NCI-H1105 treated with DMSO at 0.1 percent for 48 hours (cell line): Measurements from ENCODE around the gene LEPR.

Experiments
- DNase-seq: peaks from one replicate; lab custom pipeline; 2025; lab: John Stamatoyannopoulos, UW

The LEPR gene

GRCh38 chr1:65409816-65410326 lies 10.6 kb upstream of the LEPR start:
- DNase-seq: no peak

- DNase-seq: no peak
These were observed 8.0 kb upstream of the LEPR start for GRCh38 chr1:65412256-65412983.

DNA sequence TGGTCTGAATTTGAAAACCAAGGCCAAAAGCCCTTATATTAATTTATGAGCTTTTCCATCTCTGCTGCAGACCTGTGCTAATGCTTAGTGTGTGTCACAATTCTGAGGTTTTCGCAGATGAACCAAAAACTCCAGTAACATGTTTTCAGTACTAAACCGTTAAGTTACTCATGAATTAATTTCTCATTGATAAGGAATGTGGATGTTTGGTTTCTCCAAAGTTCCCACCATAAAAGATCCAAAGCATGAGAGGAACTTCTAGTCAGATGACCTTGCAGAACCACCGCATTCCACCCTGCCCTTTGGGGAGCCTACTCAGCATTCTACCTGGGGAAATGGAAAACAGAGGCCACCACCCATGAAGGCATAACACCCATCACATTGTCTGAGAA lies 7.5 kb upstream of the LEPR start:
- no peak for DNase-seq

DNA sequence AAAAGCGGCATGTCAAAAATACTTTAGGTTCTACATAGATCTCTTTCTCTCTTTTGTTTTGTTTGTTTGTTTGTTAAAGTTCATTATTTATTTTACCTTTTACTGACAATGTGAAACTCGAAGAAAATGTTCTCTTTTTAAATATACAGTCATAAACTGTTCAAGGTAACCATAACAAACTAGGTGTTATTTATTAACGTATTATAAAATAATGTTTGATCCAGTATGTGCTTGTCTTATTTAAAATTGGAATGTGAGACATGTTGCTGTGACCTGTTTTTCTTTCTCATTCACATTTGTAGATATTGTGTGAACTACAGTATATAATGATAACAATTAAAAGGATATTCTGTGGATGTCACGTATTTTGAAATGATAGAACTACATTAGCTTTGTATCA lies 5.9 kb upstream of the LEPR start:
- DNase-seq: no peak

GRCh38 chr1:65416767-65417166 lies 3.7 kb upstream of the LEPR start:
- no peak for DNase-seq

GRCh38 chr1:65417729-65418128 lies 2.7 kb upstream of the LEPR start:
- DNase-seq: no peak

GRCh38 chr1:65418522-65419185 lies 1.8 kb upstream of the LEPR start:
- DNase-seq: no peak

- DNase-seq: peak; percentile 97
These were observed 533 bp upstream of the LEPR start for GRCh38 chr1:65419681-65420589.

GRCh38 chr1:65421351-65422025 lies 1.0 kb downstream of the LEPR start:
- DNase-seq: no peak

DNA sequence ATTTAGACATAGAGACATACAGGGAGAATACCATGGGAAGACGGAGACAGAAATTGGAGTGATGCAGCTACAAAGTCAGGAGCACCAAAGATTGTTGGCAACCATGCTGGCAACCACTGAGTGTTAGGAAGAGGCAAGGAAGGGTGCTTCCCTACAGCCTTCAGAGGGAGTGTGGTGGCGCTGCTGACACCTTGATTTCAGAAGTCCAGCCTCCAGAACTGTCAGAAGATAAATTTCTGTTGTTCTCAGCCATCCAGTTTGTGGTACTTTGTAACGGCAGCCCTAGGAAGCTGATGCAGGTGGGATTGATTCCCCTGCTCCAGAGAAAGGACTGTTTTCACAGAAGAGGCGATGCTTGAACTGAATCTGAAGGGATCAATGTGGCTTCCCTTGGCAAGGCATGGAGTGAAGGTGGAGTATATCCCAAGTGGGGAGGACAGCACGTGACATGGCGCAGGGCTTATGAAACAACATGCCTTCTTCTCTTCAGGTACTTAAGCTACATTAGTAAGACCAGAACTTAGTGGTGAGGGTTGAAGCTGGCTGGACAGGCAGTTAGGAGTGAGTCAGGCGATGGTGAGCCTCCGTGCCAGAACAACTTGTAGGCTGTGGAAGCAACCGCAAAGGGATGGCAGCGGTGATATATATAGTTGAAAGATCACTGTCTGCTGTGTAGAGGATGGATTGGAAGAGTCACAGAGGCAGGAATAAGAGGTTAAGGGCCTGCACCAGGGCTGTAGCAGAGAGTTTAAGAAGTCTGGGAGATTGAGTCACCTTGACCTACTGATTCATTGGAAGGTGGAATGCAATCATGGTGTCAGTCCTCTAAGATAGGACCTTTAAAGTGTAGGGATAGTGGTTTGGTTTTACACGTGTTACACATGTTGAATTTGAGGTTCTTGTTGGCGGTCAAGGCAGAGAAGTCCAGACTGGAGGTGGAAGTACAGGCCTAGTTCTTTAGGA lies 2.1 kb downstream of the LEPR start:
- no peak for DNase-seq

DNA sequence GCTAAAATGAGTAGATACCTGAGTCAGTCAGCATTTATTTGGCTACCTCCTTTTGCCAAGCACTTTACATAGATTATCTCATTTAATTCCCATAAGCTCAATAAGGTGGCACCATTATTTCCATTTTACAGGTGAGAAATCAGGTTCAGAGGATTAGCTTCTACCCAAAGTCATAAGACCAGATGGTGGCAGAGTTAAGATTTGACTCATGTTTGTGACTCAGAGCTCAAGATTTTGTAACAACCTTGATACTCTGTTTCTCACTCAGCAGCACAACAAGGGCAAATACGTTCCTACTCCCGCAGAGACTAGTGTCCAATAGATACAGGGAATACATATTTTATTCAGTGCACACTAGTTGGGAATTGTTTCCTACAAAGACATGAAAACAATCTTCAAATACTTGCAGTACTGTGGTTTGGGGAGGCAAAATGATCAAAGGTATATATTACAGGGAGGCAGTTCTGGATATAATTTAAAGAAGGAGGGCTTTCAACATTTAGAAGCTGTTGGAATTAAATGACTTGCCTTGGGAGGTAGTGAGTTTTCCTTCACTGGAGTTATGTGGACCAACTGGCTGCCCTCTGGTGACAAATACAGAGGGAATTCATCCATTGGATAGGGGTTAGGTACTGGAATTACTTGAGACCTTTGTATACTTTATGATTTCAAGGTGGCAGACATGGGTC lies 3.6 kb downstream of the LEPR start:
- no peak for DNase-seq

DNA sequence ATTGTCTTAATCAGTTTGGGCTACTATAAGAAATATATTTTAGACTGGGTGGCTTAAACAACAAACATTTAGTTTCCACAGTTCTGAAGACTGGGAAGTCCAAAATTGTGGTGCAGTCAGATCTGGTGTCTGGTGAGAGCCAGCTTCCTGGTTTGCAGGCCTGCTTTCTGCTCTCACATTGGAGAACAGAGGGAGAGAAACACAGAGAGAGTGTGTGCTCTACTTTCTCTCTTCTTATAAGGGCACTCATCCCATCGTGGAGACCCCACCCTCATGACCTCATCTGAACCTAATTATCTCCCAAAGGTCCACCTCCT lies 4.1 kb downstream of the LEPR start:
- DNase-seq: no peak

- no peak for DNase-seq
These were observed 4.5 kb downstream of the LEPR start for GRCh38 chr1:65425006-65425405.

- no peak for DNase-seq
These were observed 5.2 kb downstream of the LEPR start for GRCh38 chr1:65425697-65426096.

DNA sequence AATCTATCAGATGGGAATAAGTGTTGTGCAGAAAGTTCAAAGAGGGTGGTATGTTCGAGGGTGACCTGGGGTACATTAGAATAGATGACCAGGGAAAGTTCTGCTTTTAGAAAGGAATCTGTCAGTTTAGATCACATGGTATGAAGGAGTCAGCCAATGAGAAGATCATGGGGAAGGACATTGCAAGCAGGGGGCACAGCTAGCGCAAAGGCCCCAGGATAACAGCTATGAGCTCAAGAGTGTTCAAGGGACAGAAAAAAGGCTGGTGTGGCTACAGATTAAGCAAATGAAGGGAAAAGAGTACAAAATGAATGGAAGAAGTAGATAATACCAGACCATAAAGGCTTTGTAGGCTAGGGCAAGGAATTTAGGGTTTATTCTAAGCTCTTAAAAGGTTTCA lies 8.6 kb downstream of the LEPR start:
- no peak for DNase-seq

- DNase-seq: no peak
These were observed 9.3 kb downstream of the LEPR start for GRCh38 chr1:65429806-65430205.

DNA sequence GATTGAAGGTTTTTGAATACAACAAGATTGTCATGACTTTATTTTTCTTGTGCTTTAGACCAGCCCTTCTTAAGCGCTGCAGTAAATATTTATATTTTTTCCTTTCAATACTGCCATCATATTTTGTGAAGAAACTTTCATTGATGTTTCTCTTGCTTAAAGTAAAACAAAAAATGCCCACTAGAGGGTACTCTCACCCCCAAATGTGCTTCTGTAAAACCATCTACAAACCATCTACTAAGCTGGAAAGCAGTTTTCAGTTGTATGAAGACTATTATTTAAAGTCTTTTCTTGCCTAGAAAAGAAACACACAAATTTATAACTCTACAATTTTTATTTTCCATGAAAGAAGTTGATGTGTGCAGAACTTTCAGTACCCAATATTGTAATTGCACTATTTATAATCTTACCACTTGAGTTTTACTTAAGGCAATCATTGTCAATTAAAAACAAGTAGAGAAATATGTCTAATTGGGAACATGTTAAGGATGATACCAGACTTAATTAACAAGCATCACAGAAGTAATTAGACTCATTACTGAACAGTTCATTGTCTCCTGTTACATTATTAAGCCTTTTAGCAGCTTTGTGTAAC lies 10.7 kb downstream of the LEPR start:
- DNase-seq: peak; percentile 53

- no peak for DNase-seq
These were observed 12.4 kb downstream of the LEPR start for GRCh38 chr1:65432918-65433317.

GRCh38 chr1:65434255-65434654 lies 13.8 kb downstream of the LEPR start:
- DNase-seq: no peak

- no peak for DNase-seq
These were observed 14.3 kb downstream of the LEPR start for GRCh38 chr1:65434760-65435159.
